ENCODE results near the gene WNK2. TPM values are rescaled to one million over a fixed set of nuclear protein-coding genes. Genes with fewer than 3 reads are reported as not detected.

WNK2 gene
- total and polyA plus RNA-seq, 5 donors, result 167 to 322 (median 246) TPM

DNA sequence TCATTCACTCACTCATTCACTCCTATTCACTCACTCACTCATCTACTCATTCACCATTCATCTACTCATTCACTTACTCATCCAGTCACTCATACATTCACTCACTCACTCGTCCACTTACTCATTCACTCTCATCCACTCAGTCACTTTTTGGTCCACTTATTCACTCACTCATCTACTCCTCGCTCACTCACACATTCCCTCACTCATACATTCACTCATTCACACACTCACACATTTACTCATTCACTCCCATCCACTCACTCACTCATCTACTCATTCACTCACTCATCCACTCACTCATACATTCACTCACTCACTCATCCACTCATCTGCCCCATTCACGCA is 27.7 kb downstream of the WNK2 start:
- H3K27me3 ChIP-seq (ENCODE audit: control insufficient read depth, insufficient read depth), result no peaks in the 10 kb centered on the region
- no peak overlapping the region for H3K4me3 ChIP-seq (ENCODE audit: low read length)
- DNase-seq, result no peak
- H3K4me1 ChIP-seq (ENCODE audit: control insufficient read depth, insufficient read depth, low read length), result peaks cover 5% of the 10 kb centered on the region
- ATAC-seq, result no peak
- H3K9me3 ChIP-seq (ENCODE audit: control insufficient read depth, low read length), result no peaks in the 10 kb centered on the region
- intact Hi-C loops (cut with DNase I), result no loop called here
- no peak overlapping the region for H3K27ac ChIP-seq (ENCODE audit: low read length)
- 95% methylated on average over 3 of the region's 3 CpGs for WGBS

DNA sequence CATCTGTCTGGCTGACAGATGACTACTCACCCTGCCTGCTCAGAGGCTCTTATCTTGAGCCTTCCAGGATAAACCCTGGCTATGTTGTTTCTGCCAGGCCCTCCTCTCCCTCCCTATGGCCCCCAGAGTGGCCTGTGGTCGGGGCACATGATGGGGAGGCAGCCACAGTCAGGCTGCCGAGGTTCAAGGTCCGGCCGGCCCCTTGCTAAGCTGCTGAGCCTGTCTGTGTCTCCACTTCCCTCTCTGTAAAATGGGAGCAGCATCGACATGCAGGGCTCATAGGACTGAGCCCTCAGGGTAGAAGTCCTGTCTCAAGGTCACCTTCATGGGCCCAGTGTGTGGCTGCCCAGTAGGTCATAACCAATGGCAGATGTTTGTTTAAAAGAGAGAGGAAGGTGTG is 28.5 kb downstream of the WNK2 start:
- Histone ChIP-seq H3K27me3 (ENCODE audit: control insufficient read depth, insufficient read depth) (no peaks in the 10 kb centered on the region), H3K4me3 (ENCODE audit: low read length) (no peak overlapping the region), H3K4me1 (ENCODE audit: control insufficient read depth, insufficient read depth, low read length) (peaks cover 7% of the 10 kb centered on the region), H3K9me3 (ENCODE audit: control insufficient read depth, low read length) (no peaks in the 10 kb centered on the region), H3K27ac (ENCODE audit: low read length) (peak overlapping the region; percentile 70)
- WGBS, result 60% methylated on average over 5 of the region's 5 CpGs
- ATAC-seq, result no peak
- DNase-seq, result no peak
- intact Hi-C loops (cut with DNase I), result no loop called here

DNA sequence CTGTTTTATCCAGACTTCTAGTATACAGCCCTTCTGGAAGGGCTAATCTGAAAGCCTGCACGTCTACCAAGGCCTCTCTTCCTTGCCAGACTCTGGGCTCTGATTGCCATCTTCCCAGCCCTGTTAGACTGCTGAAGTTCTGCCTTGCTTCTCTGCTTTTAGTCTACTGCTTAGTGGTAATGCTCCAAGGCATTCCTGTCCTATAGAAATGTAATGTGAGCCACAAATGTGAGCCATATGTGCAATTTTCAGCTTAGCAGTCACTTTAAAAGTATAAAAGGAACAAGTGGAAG is 32.1 kb downstream of the WNK2 start:
- WGBS, result 51% methylated on average over 1 of the region's 1 CpG
- intact Hi-C loops (cut with DNase I), result no loop called here
- no peak for ATAC-seq
- H3K27ac ChIP-seq (ENCODE audit: low read length), result peak overlapping the region; percentile 34
- H3K4me1 ChIP-seq (ENCODE audit: control insufficient read depth, insufficient read depth, low read length), result peaks cover 5% of the 10 kb centered on the region
- no peak overlapping the region for H3K4me3 ChIP-seq (ENCODE audit: low read length)
- H3K27me3 ChIP-seq (ENCODE audit: control insufficient read depth, insufficient read depth), result no peaks in the 10 kb centered on the region
- H3K9me3 ChIP-seq (ENCODE audit: control insufficient read depth, low read length), result no peaks in the 10 kb centered on the region
- DNase-seq, result no peak

DNA sequence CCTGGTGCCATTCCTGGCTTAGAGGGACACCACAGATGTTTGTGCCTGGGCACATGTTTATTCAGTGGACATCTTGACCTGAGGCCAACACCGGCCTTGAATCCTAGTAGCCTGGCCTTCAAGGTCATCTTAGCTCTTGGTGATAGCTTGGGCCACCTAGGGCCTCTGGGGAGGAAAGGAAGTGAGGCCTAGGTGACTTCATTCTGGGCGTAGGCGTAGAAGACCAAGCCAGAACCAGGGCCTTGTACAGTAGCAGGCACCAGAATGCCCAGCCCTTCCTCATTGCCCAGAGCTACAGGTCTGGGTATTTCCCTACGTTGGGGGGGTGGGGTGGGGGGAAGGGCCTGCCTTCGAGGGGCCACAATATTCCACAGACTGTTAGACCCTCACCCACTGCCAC is 33.8 kb downstream of the WNK2 start:
- H3K27me3 ChIP-seq (ENCODE audit: control insufficient read depth, insufficient read depth), result no peaks in the 10 kb centered on the region
- peak in 1 of 2 donors; percentile 18 for ATAC-seq
- H3K4me3 ChIP-seq (ENCODE audit: low read length), result no peak overlapping the region
- intact Hi-C loops (cut with DNase I), result no loop called here
- H3K9me3 ChIP-seq (ENCODE audit: control insufficient read depth, low read length), result no peaks in the 10 kb centered on the region
- peak overlapping the region; percentile 79 for H3K27ac ChIP-seq (ENCODE audit: low read length)
- no peak for DNase-seq
- peaks cover 5% of the 10 kb centered on the region for H3K4me1 ChIP-seq (ENCODE audit: control insufficient read depth, insufficient read depth, low read length)
- WGBS, result 76% methylated on average over 5 of the region's 5 CpGs

DNA sequence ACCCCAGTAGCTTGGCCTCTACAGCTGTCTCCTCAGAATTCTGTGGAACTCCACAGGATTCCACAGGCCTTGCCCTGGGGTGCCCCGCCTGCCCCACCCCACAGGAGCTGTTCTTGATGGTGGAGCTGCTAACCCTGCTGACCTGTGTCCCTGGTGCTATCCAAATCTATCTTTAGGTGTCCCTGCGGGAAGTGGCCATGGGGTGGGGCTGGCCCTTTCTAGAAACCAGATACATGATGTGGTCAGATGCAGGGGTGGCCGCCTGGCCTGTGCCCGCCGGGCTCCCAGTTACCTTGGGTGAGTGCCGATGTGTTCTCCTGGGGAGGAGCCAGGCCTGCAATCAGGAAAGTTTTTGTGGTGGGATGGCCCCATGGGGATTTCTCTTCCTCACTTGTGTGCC is 34.2 kb downstream of the WNK2 start:
- 73% methylated on average over 6 of the region's 6 CpGs for WGBS
- Histone ChIP-seq H3K9me3 (ENCODE audit: control insufficient read depth, low read length) (no peaks in the 10 kb centered on the region), H3K27me3 (ENCODE audit: control insufficient read depth, insufficient read depth) (no peaks in the 10 kb centered on the region), H3K4me1 (ENCODE audit: control insufficient read depth, insufficient read depth, low read length) (peaks cover 5% of the 10 kb centered on the region), H3K27ac (ENCODE audit: low read length) (peak overlapping the region; percentile 79), H3K4me3 (ENCODE audit: low read length) (no peak overlapping the region)
- intact Hi-C loops (cut with DNase I), result no loop called here
- DNase-seq (peak in 2 of 3 donors; percentile 69 to 71), ATAC-seq (peak; percentile 76 to 77)

DNA sequence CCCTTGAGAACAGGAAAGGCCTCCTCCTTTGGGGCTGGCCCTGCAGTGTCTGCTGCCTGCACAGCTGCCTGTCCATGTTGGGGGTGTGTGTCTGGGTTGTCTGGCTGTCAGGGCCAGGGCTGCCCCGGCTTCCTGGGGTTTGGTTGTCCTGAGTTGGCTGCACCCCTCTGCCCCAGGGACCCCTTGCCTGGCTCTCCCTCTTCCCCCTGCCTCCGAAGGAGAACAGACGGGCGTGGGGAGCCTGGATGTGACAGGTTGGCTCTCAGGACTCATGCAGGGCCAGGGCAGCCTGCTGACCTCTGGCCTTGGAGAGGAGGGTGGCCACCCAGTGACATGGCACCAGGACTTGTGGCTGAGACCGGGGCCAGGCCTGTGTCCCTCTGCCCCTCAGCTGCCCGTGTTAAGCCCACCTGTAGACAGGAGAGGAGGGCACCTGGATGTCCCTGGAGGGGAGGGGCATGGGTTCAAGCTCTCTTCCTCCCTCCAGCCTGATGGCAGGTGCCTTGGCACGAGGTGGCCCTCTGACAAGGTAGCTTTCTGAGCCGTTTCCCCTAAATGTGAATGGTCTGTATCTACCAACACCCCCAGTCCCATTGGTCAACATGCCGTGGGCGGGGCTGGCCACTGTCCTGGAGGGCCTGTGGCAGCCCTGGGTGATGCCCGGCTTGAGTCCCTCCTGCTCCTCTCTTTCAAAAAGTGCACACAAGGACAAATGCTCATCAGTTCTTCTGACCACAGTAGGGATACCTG is 34.9 kb downstream of the WNK2 start:
- DNase-seq (peak in 2 of 3 donors; percentile 37 to 46), ATAC-seq (peak in 1 of 2 donors; percentile 18)
- no peaks in the 10 kb centered on the region for H3K27me3 ChIP-seq (ENCODE audit: control insufficient read depth, insufficient read depth)
- intact Hi-C loops (cut with DNase I), result no loop called here
- H3K4me3 ChIP-seq (ENCODE audit: low read length), result no peak overlapping the region
- peaks cover 6% of the 10 kb centered on the region for H3K4me1 ChIP-seq (ENCODE audit: control insufficient read depth, insufficient read depth, low read length)
- H3K9me3 ChIP-seq (ENCODE audit: control insufficient read depth, low read length), result no peaks in the 10 kb centered on the region
- 70% methylated on average over 11 of the region's 11 CpGs for whole genome bisulfite sequencing
- peak overlapping the region; percentile 37 for H3K27ac ChIP-seq (ENCODE audit: low read length)

DNA sequence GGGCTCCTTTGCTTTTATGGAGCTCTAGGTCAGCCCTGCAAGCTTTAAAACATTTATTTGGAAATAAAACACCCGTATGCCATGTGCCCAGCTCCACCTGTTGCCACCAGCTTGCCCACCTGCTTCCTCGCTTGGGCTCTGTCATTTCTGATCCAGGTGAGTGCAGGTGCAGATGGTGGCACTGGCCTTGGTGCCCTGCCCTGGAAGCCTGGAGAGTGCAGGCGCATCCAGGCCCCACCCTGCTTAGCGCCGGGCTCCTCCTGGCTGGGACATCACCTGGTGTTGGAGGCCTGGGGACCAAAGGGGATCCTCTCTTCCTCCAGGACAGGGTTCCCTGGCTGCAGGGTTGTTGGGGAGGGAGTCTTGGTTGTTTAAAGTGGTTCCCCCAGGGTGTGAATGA is 35.8 kb downstream of the WNK2 start:
- Histone ChIP-seq H3K4me3 (ENCODE audit: low read length) (no peak overlapping the region), H3K27ac (ENCODE audit: low read length) (no peak overlapping the region), H3K4me1 (ENCODE audit: control insufficient read depth, insufficient read depth, low read length) (peaks cover 8% of the 10 kb centered on the region), H3K27me3 (ENCODE audit: control insufficient read depth, insufficient read depth) (no peaks in the 10 kb centered on the region), H3K9me3 (ENCODE audit: control insufficient read depth, low read length) (no peaks in the 10 kb centered on the region)
- intact Hi-C loops (cut with DNase I), result no loop called here
- DNase-seq (peak; percentile 2 to 39 (median 32)), ATAC-seq (no peak)
- 96% methylated on average over 5 of the region's 5 CpGs for WGBS

DNA sequence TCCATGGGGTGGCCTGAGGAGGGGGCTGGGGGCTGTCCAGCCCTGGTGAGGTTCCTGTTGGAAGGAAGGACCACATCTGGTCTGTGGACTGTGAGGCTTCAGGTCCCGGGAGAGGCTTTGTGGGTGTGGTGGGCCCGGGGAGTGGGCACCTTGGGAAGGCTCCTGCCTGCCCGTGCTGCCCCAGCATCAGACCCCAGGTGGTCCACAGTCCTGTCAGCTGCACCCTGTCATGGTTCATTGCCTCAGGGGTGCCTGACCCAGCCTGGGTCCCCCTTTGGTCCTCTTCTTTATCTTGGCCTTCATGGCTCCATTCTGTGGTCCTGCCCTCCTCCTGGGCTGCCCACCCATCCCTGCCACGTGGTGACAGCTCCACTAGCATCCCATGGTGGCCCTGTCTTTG is 36.7 kb downstream of the WNK2 start:
- 74% methylated on average over 4 of the region's 4 CpGs for WGBS
- H3K27me3 ChIP-seq (ENCODE audit: control insufficient read depth, insufficient read depth), result no peaks in the 10 kb centered on the region
- intact Hi-C loops (cut with DNase I), result no loop called here
- no peaks in the 10 kb centered on the region for H3K9me3 ChIP-seq (ENCODE audit: control insufficient read depth, low read length)
- DNase-seq, result peak in 1 of 3 donors; percentile 13
- ATAC-seq, result no peak
- peaks cover 8% of the 10 kb centered on the region for H3K4me1 ChIP-seq (ENCODE audit: control insufficient read depth, insufficient read depth, low read length)
- H3K27ac ChIP-seq (ENCODE audit: low read length), result no peak overlapping the region
- H3K4me3 ChIP-seq (ENCODE audit: low read length), result no peak overlapping the region

DNA sequence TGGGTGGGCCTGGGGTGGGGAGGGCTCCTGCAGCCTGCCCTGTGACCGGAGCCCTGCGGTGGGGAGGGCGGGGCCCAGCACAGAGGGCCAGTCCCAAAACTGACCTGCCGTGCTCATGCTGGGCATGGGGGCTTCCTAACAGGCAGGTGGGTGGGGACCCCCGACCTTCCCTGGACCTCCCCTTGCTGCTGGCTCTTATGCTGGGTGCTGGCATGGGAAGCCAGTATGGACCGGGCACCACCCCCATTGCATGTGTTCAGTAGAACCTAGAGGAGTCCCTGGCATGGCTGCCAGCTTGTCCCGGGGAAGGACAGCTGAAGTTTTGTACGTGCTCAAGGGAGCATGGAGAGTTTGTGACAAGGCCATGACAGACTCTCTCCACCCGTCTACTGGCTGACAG is 37.1 kb downstream of the WNK2 start:
- Histone ChIP-seq H3K4me3 (ENCODE audit: low read length) (no peak overlapping the region), H3K27ac (ENCODE audit: low read length) (no peak overlapping the region), H3K27me3 (ENCODE audit: control insufficient read depth, insufficient read depth) (no peaks in the 10 kb centered on the region), H3K4me1 (ENCODE audit: control insufficient read depth, insufficient read depth, low read length) (peaks cover 8% of the 10 kb centered on the region), H3K9me3 (ENCODE audit: control insufficient read depth, low read length) (no peaks in the 10 kb centered on the region)
- intact Hi-C loops (cut with DNase I), result no loop called here
- ATAC-seq (peak in 1 of 2 donors; percentile 1), DNase-seq (peak; percentile 12 to 64 (median 52))
- WGBS, result 83% methylated on average over 9 of the region's 9 CpGs

DNA sequence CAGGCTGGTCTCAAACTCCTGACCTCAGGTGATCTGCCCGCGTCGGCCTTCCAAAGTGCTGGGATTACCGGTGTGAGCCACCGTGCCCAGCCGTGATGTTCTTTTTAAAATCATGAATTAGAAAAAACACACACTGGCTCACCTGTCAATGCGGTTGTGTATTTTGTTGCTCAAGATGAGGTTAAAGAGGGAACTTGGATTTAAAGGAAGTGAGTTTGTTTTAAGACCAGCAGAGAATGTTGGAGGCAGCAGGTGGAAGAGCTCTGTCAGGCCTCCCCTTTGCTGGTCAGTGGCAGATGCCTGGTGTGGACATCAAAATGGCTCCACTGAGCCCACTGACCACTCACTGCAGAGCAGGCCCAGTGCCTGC is 38.9 kb downstream of the WNK2 start:
- Histone ChIP-seq H3K27ac (ENCODE audit: low read length) (peak overlapping the region; percentile 43), H3K9me3 (ENCODE audit: control insufficient read depth, low read length) (no peaks in the 10 kb centered on the region), H3K27me3 (ENCODE audit: control insufficient read depth, insufficient read depth) (no peaks in the 10 kb centered on the region), H3K4me1 (ENCODE audit: control insufficient read depth, insufficient read depth, low read length) (peaks cover 3% of the 10 kb centered on the region), H3K4me3 (ENCODE audit: low read length) (no peak overlapping the region)
- no peak for ATAC-seq
- WGBS, result 85% methylated on average over 7 of the region's 7 CpGs
- DNase-seq, result peak in 2 of 3 donors; percentile 3 to 10
- intact Hi-C loops (cut with DNase I), result no loop called here

DNA sequence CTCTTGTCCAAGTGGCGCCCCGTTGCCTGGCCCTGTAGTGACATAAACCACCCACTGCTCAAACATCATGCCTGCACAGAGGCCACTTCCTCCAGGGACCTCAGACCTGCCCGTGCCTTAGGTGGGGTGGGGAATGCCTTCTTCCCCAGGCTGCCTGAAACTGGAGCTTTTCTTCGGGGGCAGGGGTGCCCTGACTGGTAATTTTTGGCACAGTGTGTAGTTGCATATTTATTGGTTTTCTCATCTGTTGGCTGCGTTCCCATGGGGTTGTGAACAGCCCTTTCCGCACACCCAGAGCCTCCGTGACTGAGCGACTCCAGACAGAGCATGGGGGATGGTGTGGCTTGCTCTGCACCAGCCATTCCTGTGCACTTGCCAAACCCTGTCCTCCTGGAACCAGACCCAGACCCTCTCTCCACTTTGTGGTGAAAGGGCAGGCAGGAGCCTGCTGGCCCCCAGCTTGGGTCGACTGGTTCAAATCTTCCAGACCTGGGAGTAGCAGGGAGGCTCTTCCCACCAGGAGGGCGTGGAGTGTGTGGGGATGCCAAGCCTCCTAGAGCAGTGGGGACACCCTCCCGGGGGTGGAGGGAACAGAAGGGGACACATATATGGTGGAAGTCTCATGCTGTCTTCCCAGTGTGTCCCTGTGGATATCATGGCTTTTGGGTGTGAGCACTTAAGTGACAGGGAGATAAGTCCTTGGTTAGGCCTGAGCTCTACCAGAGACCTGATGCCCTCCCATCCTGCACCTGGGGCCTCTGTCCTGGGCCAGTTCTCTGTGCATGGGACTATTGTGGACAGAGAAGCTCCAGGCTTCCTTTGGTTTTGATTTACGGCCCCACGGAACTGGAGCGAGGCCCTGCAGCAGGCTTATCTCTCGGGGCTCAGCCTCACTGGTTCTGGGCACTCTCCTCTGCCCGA is 39.6 kb downstream of the WNK2 start:
- Histone ChIP-seq H3K9me3 (ENCODE audit: control insufficient read depth, low read length) (no peaks in the 10 kb centered on the region), H3K4me1 (ENCODE audit: control insufficient read depth, insufficient read depth, low read length) (peaks cover 3% of the 10 kb centered on the region), H3K27me3 (ENCODE audit: control insufficient read depth, insufficient read depth) (no peaks in the 10 kb centered on the region), H3K27ac (ENCODE audit: low read length) (peak overlapping the region; percentile 43), H3K4me3 (ENCODE audit: low read length) (no peak overlapping the region)
- 43% methylated on average over 16 of the region's 16 CpGs for WGBS
- ATAC-seq, result peak; percentile 52 to 63
- DNase-seq, result peak; percentile 30 to 67 (median 52)
- intact Hi-C loops (cut with DNase I), result no loop called here
